Glutamatergic neuron (in vitro differentiated cells): ENCODE measurements around the gene DSCAML1. TPM values are rescaled to one million over a fixed set of nuclear protein-coding genes. Genes with fewer than 3 reads are reported as not detected.

Experiments
- DNase-seq: peaks from one replicate; pipeline ENCODE4 v3.0.0; 2022
- H3K27ac Mint-ChIP-seq: one replicate; pipeline ENCODE4 v1.8.0; 2020; ENCODE audit warnings: mild to moderate bottlenecking, mixed read lengths, inconsistent platforms; ENCODE audit not compliant: unreplicated experiment
- H3K27me3 Mint-ChIP-seq: one replicate; pipeline ENCODE4 v1.8.0; 2020; ENCODE audit warnings: mild to moderate bottlenecking, moderate library complexity, mixed read lengths, inconsistent platforms; ENCODE audit not compliant: unreplicated experiment
- H3K36me3 Mint-ChIP-seq: one replicate; pipeline ENCODE4 v1.8.0; 2020; ENCODE audit warnings: mild to moderate bottlenecking, mixed read lengths, inconsistent platforms; ENCODE audit not compliant: unreplicated experiment
- H3K4me1 Mint-ChIP-seq: one replicate; pipeline ENCODE4 v1.8.0; 2020; ENCODE audit warnings: mild to moderate bottlenecking, low read depth, mixed read lengths, inconsistent platforms; ENCODE audit not compliant: unreplicated experiment
- H3K4me3 Mint-ChIP-seq: one replicate; pipeline ENCODE4 v1.8.0; 2020; ENCODE audit warnings: mild to moderate bottlenecking, mixed read lengths, inconsistent platforms; ENCODE audit not compliant: unreplicated experiment
- H3K9me3 Mint-ChIP-seq: one replicate; pipeline ENCODE4 v1.8.0; 2020; ENCODE audit warnings: mild to moderate bottlenecking, moderate library complexity, mixed read lengths, inconsistent platforms; ENCODE audit not compliant: unreplicated experiment
- CTCF ChIP-seq: fragments of 200-600 bp; sonication (generic); IDR thresholded peaks from one replicate; pipeline ENCODE4 v1.5.0; 2021; ENCODE audit not compliant: partially characterized antibody, unreplicated experiment
- total RNA-seq: library from RNA; stranded (reverse); fragmentation: NEBNext Ultra II Directional; extraction: Animal tissue kit (Norgen Biotek cat#: 25700); gene quantifications from one replicate; pipeline ENCODE4 v1.2.1, GENCODE V29; 2021; ENCODE audit not compliant: unreplicated experiment

The DSCAML1 gene
- total RNA-seq, 1 donor from 2014 or later: 0.07 TPM

GRCh38 chr11:117580866-117581265, 216.2 kb downstream of the DSCAML1 start:
- Mint-ChIP-seq H3K36me3 (no peaks in the 10 kb centered on the region), H3K4me3 (no peak overlapping the region), H3K9me3 (peaks cover 4% of the 10 kb centered on the region), H3K27ac (no peak overlapping the region), H3K27me3 (peaks cover 11% of the 10 kb centered on the region), H3K4me1 (peaks cover 15% of the 10 kb centered on the region)
- DNase-seq: no peak
- no peak for TF ChIP-seq CTCF

- Mint-ChIP-seq H3K27me3 (peaks cover 15% of the 10 kb centered on the region), H3K27ac (no peak overlapping the region), H3K36me3 (no peaks in the 10 kb centered on the region), H3K4me1 (peaks cover 12% of the 10 kb centered on the region), H3K9me3 (peaks cover 1% of the 10 kb centered on the region), H3K4me3 (no peak overlapping the region)
- no peak for TF ChIP-seq CTCF
- DNase-seq: no peak
Observed at GRCh38 chr11:117579161-117579560, 217.9 kb downstream of the DSCAML1 start.

DNA sequence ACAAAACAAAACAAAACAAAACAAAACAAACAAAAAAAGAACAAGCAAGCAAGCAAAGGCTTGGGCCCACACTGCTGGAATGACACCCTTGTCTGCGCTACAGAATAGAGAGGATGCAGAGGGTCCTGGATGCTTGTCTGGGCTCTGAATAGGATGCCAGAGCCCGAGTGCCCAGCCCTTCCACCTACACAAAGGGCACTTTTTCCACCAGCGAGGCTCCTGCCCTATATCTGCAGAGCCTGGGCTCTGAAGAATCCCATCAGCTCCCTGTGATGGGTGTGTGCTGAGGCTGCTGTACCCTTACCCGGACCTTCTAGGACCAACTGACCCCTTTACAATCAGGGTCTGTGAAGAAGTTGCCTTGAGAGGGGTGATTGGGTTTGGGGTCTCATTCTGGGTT, 221.2 kb downstream of the DSCAML1 start:
- no peak overlapping the region for H3K27ac Mint-ChIP-seq
- no peaks in the 10 kb centered on the region for H3K9me3 Mint-ChIP-seq
- H3K36me3 Mint-ChIP-seq: no peaks in the 10 kb centered on the region
- no peak overlapping the region for H3K4me3 Mint-ChIP-seq
- TF ChIP-seq CTCF: no peak
- peaks cover 9% of the 10 kb centered on the region for H3K27me3 Mint-ChIP-seq
- H3K4me1 Mint-ChIP-seq: no peaks in the 10 kb centered on the region
- DNase-seq: no peak

DNA sequence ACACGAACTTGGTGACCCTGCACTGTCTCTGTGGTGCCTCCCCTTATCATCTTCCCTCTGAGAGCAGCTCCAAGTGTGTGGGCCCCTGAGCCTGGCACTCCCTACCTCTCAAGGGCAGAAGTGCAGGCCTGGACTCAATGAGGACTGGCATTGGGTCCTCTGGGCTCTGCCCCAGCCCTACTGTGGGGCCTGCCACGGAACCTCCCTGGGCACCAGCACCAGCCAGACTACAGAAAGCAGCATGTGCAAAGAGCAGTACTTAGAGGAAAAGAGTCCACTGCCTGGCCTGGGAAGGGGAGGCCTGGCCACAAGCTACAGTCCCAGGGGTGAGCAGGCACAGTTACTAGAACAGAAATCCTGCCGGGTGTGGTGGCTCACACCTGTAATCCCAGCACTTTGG, 222.5 kb downstream of the DSCAML1 start:
- Mint-ChIP-seq H3K27me3 (peaks cover 12% of the 10 kb centered on the region), H3K9me3 (no peaks in the 10 kb centered on the region)

DNA sequence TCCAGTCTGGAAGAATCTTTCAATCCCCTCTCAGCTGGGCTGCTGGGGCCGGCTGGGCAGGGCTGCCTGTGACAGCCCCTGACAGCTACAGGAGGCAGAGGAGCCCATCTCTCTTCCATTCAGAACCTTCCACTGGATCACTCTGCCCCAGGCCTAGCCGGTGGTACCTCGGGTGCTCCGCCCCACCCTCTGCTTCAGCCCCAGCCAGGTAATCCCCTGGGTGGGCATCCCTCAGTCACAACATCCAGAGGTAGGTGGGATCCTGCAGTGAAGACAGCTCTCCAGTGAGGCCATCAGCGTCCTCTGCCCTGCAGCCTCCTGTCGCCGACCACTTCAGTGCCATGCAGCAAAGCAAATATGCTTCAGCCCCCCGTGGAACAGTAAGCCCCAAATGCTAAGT, 223.7 kb downstream of the DSCAML1 start:
- TF ChIP-seq CTCF: no peak
- DNase-seq: no peak
- Mint-ChIP-seq H3K27ac (no peak overlapping the region), H3K36me3 (no peaks in the 10 kb centered on the region), H3K4me3 (no peak overlapping the region), H3K27me3 (peaks cover 12% of the 10 kb centered on the region), H3K4me1 (no peaks in the 10 kb centered on the region), H3K9me3 (no peaks in the 10 kb centered on the region)

More for the DNA sequence above, 222.5 kb downstream of the DSCAML1 start:
- TF ChIP-seq CTCF: no peak
- H3K4me1 Mint-ChIP-seq: no peaks in the 10 kb centered on the region
- H3K27ac Mint-ChIP-seq: no peak overlapping the region
- H3K36me3 Mint-ChIP-seq: no peaks in the 10 kb centered on the region
- no peak for DNase-seq
- no peak overlapping the region for H3K4me3 Mint-ChIP-seq
